Measurements from ENCODE around the gene C1QL4.

Gene C1QL4

DNA sequence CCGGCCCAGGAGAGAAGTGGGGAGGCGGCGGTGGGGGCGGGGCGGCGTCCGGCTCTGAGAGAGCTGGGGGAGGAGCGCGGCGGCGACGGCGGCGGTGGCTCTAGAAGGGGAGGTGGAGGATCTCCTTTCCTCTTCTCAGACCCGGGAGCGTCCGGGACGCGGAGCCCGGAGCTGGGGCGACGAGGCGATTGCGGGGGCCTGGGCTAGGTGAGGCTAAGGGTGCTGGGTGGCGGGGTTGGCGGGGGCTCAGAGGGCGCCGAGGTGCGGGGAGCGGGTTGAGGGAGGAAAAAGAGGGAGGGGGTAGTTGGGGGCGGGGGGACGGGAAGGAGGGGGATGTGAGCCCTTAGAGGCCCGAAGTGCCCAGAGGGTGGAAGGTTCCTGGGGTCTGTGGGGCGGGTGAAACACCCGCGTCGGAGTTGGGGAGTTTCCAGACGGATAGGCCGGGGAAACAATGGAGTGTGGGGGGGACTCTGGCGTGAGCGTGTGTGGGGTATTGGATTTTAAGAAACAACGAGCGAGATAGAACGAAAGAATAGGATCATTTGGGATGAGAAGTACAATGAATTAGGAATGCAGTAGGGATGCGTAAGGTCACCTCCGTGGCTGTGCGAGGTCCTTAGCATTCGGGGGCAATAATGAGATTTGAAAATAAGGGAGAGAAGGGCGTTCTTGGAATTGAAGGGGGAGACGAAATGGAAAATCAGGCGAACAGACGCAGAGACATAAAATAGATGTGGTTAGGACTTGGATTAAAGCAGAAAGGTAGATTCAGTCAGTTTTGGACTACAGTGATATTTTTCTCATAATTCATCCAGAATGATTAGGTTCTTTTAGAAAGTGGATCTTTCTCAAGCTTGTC, 30.6 kb upstream of the C1QL4 start, which contains the start of gene SPATS2:
Gene SPATS2 (plus strand): TSS at position 82 of the 859 bp plus-strand sequence. CDS start 93,551 bp downstream, outside the sequence.
- no peak for DNase-seq (ENCODE audit: low read depth)
- TF ChIP-seq, protein P1, sequence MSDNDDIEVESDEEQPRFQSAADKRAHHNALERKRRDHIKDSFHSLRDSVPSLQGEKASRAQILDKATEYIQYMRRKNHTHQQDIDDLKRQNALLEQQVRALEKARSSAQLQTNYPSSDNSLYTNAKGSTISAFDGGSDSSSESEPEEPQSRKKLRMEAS (IDR thresholded peaks at IDR 0.05; ENCODE audit: low read depth, low read length): no peak
- TF ChIP-seq POLR2A (IDR thresholded peaks at IDR 0.05; ENCODE audit: extremely low read depth, insufficient read length) (peak; percentile 1), CTCF (IDR thresholded peaks at IDR 0.05; ENCODE audit: low read depth, low read length) (no peak)
- peak within 1 kb of the TSS; percentile 81 for H3K4me3 ChIP-seq (ENCODE audit: low read depth, low read length)

DNA sequence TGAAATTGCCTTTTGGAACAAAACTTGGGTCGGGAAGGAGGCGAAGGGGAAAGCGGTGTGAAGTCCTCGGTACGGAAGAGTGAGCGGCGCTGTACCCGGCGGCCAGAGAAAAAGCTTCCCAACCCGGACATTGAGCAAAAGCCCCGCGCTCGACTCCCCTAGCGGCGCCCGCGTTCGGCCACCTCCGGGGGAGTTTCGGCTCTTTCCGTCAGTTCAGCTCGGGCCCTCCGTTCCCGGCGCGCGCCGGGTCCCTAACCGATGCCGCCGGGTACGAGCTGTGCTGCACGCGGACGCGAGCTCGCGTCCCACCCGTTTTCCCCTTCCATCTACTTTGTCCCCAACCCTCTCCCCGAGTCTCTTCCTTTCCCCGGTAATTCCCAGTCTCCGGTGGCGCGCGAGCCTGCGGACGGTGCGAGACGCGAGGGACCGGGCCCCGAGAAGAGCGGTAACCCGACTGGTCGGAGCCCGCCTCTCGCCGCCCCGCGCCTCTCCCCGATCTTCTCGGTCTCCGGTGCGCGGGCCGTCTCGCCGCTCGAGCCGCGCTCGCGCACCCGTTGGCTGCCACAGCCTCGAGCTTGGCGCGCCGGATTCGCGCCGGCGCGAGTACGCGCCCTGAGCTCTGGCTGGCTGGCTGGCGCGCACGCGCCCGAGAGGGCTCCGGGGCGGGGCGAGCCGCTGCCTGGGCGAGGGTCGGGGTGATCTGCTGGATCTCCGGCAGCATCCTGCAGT, 29.8 kb upstream of the C1QL4 start:
- TF ChIP-seq CTCF (IDR thresholded peaks at IDR 0.05; ENCODE audit: low read depth, low read length) (peak; percentile 17), MYC (IDR thresholded peaks at IDR 0.05; ENCODE audit: low read depth, low read length) (no peak; the same call in none of the 2 replicates), POLR2A (IDR thresholded peaks at IDR 0.05; ENCODE audit: extremely low read depth, insufficient read length) (peak; percentile 85)
- TF ChIP-seq, protein P1 (IDR thresholded peaks at IDR 0.05; ENCODE audit: low read depth, low read length): no peak; the same call in 1 of the 2 replicates
- H3K4me3 ChIP-seq (ENCODE audit: low read depth, low read length): peak overlapping the region; percentile 72
- DNase-seq (ENCODE audit: low read depth): peak; percentile 98

DNA sequence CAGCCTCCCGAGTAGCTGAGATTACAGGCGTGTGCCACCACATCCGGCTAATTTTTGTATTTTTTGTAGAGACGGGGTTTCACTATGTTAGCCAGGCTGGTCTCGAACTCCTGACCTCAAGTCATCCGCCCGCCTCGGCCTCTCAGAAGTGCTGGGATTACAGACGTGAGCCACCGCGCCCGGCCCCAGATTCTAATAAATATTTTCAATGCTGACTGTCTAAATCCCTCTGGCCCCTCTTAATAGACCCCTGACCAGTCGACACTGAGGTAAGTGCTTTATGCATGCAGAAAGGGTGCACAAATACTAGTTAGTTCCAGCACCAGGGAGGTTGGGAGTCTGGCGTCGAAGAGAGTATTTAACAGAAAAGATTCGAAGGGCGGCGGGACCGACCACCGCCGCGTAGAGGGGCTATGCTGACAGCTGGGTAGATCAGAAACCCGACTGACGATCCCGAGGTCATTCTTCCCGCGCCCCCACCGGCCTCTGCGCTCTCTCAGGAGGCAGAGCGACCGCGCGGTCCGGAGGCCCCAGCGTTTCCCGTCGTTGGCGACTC, 29.2 kb upstream of the C1QL4 start:
- TF ChIP-seq CTCF (IDR thresholded peaks at IDR 0.05; ENCODE audit: low read depth, low read length) (no peak), MYC (IDR thresholded peaks at IDR 0.05; ENCODE audit: low read depth, low read length) (no peak), POLR2A (IDR thresholded peaks at IDR 0.05; ENCODE audit: extremely low read depth, insufficient read length) (no peak)
- TF ChIP-seq, protein P1 (IDR thresholded peaks at IDR 0.05; ENCODE audit: low read depth, low read length): no peak
- H3K4me3 ChIP-seq (ENCODE audit: low read depth, low read length): peak overlapping the region; percentile 72
- DNase-seq (ENCODE audit: low read depth): no peak

DNA sequence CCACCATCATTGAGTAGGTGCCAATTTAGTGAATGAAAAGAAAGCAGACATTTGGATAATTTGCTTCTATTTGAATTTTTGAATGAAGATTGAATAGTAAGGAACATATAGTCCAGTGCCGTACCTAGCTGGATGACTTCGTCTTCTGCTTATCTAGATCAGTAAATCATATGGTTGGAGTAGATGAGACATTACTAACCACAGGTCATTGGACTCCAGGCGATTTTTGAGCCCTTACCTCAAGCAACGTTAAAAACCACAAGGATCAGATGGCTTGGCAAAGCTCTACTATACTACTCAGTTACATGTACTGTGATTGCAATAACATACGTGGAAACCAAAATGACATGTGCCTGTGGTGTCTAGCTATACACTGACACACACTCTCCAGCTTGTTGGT, 28.6 kb upstream of the C1QL4 start:
- H3K4me3 ChIP-seq (ENCODE audit: low read depth, low read length): peak overlapping the region; percentile 72
- TF ChIP-seq POLR2A (IDR thresholded peaks at IDR 0.05; ENCODE audit: extremely low read depth, insufficient read length) (no peak), CTCF (IDR thresholded peaks at IDR 0.05; ENCODE audit: low read depth, low read length) (no peak), MYC (IDR thresholded peaks at IDR 0.05; ENCODE audit: low read depth, low read length) (no peak)
- TF ChIP-seq, protein P1 (IDR thresholded peaks at IDR 0.05; ENCODE audit: low read depth, low read length): 0 out of 2 replicates have a peak, but pooled peaks have one; percentile 34

DNA sequence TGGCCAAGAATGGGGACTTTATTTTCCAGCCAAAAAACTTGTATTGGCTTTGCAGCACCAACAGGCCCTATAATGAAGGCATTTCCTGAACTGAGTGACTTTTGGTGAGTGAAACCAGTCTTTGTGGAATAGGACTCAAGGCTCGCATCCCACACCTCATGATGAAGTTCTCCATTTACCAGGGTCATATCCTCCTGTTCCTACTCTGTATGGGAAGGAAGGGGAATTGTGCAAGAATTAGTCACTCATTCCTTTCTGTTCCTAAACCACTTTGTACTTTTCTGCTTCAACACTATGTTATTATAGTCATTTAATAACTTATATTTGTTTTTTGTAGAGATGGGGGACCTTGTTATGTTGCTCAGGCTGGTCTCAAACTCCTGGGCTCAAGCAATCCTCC, 28.0 kb upstream of the C1QL4 start:
- peak; percentile 44 for DNase-seq (ENCODE audit: low read depth)
- TF ChIP-seq, protein P1 (IDR thresholded peaks at IDR 0.05; ENCODE audit: low read depth, low read length): no peak
- TF ChIP-seq POLR2A (IDR thresholded peaks at IDR 0.05; ENCODE audit: extremely low read depth, insufficient read length) (no peak), CTCF (IDR thresholded peaks at IDR 0.05; ENCODE audit: low read depth, low read length) (no peak), MYC (IDR thresholded peaks at IDR 0.05; ENCODE audit: low read depth, low read length) (no peak)
- no peak overlapping the region for H3K4me3 ChIP-seq (ENCODE audit: low read depth, low read length)

More for the DNA sequence above, 28.6 kb upstream of the C1QL4 start:
- peak; percentile 47 for DNase-seq (ENCODE audit: low read depth)

All from NB4 (cell line).